ENCODE data around the gene MEI1.

GRCh38 chr22:41752011-41752970 lies 53.0 kb downstream of the MEI1 start:
- TF ChIP-seq, protein P1, sequence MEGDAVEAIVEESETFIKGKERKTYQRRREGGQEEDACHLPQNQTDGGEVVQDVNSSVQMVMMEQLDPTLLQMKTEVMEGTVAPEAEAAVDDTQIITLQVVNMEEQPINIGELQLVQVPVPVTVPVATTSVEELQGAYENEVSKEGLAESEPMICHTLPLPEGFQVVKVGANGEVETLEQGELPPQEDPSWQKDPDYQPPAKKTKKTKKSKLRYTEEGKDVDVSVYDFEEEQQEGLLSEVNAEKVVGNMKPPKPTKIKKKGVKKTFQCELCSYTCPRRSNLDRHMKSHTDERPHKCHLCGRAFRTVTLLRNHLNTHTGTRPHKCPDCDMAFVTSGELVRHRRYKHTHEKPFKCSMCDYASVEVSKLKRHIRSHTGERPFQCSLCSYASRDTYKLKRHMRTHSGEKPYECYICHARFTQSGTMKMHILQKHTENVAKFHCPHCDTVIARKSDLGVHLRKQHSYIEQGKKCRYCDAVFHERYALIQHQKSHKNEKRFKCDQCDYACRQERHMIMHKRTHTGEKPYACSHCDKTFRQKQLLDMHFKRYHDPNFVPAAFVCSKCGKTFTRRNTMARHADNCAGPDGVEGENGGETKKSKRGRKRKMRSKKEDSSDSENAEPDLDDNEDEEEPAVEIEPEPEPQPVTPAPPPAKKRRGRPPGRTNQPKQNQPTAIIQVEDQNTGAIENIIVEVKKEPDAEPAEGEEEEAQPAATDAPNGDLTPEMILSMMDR (optimal IDR thresholded peaks at IDR 0.05 in 1 of 3, IDR thresholded peaks at IDR 0.05 in 1 of 3, conservative IDR thresholded peaks at IDR 0.05 in 1 of 3; ENCODE audit: extremely low read depth in 1 of 3, insufficient read depth in 2 of 3, low read length in 3 of 3): no peak
- no peak for TF ChIP-seq EZH2 (IDR thresholded peaks at IDR 0.05; ENCODE audit: low read length)
